ENCODE data around the gene LPCAT2.

GRCh38 chr16:55478827-55479429 is 29.9 kb upstream of the LPCAT2 start, which contains the start of gene MMP2:
- no peak for TF ChIP-seq TAF7 (optimal IDR thresholded peaks at IDR 0.05; ENCODE audit: borderline replicate concordance, low read depth, low read length)
- TF ChIP-seq BACH1 (IDR thresholded peaks at IDR 0.05; ENCODE audit: low read length): no peak
- TF ChIP-seq SUZ12 (IDR thresholded peaks at IDR 0.05; ENCODE audit: low read length): no peak
- no peak for TF ChIP-seq EGR1 (IDR thresholded peaks at IDR 0.05; ENCODE audit: borderline replicate concordance, low read depth, low read length)
- no peak for TF ChIP-seq PHF8 (conservative IDR thresholded peaks at IDR 0.05; ENCODE audit: low read depth, low read length)
- TF ChIP-seq POLR2A (IDR thresholded peaks at IDR 0.05; ENCODE audit: control extremely low read depth in 1 of 2, low read depth in 2 of 2, low read length in 2 of 2): no peak; a peak in 1 of 3 replicates
- TF ChIP-seq USF2 (IDR thresholded peaks at IDR 0.05; ENCODE audit: low read length): no peak
- TF ChIP-seq SIRT6 (IDR thresholded peaks at IDR 0.05; ENCODE audit: low read length): no peak
